ENCODE results near the gene SGK2. TPM values are rescaled to one million over a fixed set of nuclear protein-coding genes. Genes with fewer than 3 reads are reported as not detected.
"Not testable (repeated sequence)": the region's sequence is repeated elsewhere in the genome, so short reads cannot be mapped to it uniquely, and the experiment has no call there.

The SGK2 gene
- total and polyA plus RNA-seq, 2 donors (not counting 1 experiment from before 2014, with no cell fraction given): 1.5 to 1.7 TPM

DNA sequence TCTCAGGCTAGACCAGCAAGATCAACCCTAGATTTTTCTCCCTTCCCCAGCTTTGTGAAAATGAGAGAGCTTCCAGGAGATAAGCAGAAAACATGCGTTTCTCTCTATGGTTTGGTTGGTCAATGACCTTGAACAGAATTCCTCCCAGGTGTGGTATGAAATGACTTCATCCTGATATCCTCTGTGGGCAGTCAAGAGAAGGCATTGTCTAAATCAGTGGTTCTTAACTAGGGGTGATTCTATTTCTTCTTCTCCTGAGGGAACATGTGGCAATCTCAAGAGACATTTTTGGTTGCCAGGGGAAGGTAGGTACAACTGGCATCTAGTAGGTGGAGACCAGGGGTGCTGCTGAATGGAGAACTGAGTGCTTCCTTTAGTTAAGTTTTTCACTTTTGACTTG lies 44.3 kb downstream of the SGK2 start:
- ATAC-seq (ENCODE audit: low read depth): no peak
- no peaks in the 10 kb centered on the region for H3K79me2 ChIP-seq (ENCODE audit: control insufficient read depth, insufficient read depth, low read length)
- H3K9ac ChIP-seq (ENCODE audit: low read length): no peak overlapping the region
- H3K9me3 Mint-ChIP-seq (ENCODE audit: insufficient read depth): no peaks in the 10 kb centered on the region
- no peak overlapping the region for H3K4me3 ChIP-seq (ENCODE audit: control extremely low read depth in 1 of 5, extremely low read depth in 1 of 5, insufficient read depth in 1 of 5, low read depth in 2 of 5, low read length in 4 of 5)
- H3K4me1 Mint-ChIP-seq: no peaks in the 10 kb centered on the region
- no peaks in the 10 kb centered on the region for H3K9me3 ChIP-seq (ENCODE audit: control extremely low read depth in 1 of 3, control insufficient read depth in 2 of 3, insufficient read depth in 1 of 3, low read length in 2 of 3)
- no peak for TF ChIP-seq CTCF (IDR thresholded peaks at IDR 0.05)
- no peak for TF ChIP-seq EZH2 (IDR thresholded peaks at IDR 0.05; ENCODE audit: borderline replicate concordance, insufficient read depth, low read depth, low read length, poor library complexity, severe bottlenecking)
- WGBS (ENCODE audit: insufficient coverage): no CpG with 5 or more reads among the region's 1 CpG
- H3K27ac ChIP-seq (ENCODE audit: low read length in 2 of 2): no peak overlapping the region
- no peaks in the 10 kb centered on the region for H3K27me3 ChIP-seq (replicated peaks in 1 of 4; ENCODE audit: control extremely low read depth in 1 of 4, control insufficient read depth in 3 of 4, insufficient read depth in 4 of 4, low read length in 3 of 4)
- H3K4me1 ChIP-seq (ENCODE audit: control insufficient read depth in 2 of 2, insufficient read depth in 2 of 2, low read length in 2 of 2): no peaks in the 10 kb centered on the region
- no peaks in the 10 kb centered on the region for H3K27me3 Mint-ChIP-seq
- DNase-seq: no peak
- ChIA-PET POLR2A (no interaction called here), CTCF (no interaction called here)
- peaks cover 13 to 22% of the 10 kb centered on the region in 2 experiments for H3K36me3 ChIP-seq (replicated peaks in 1 of 2; ENCODE audit: control extremely low read depth in 1 of 2, control insufficient read depth in 1 of 2, extremely low read depth in 1 of 2, insufficient read depth in 2 of 2, low read length in 1 of 2)
- H4K20me1 ChIP-seq (ENCODE audit: control insufficient read depth, insufficient read depth, low read length, poor library complexity, severe bottlenecking): no peaks in the 10 kb centered on the region
- H3K4me2 ChIP-seq (replicated peaks; ENCODE audit: low read depth, low read length, poor library complexity, severe bottlenecking): no peak overlapping the region
- no peak overlapping the region for H3K27ac Mint-ChIP-seq
- intact Hi-C loops (cut with micrococcal nuclease): no loop called here
- no peak overlapping the region for H2AFZ ChIP-seq (ENCODE audit: insufficient read depth, low read depth, low read length, poor library complexity, severe bottlenecking)
- H3K4me3 Mint-ChIP-seq: no peak overlapping the region

- H3K9me3 ChIP-seq (ENCODE audit: control extremely low read depth in 1 of 3, control insufficient read depth in 2 of 3, insufficient read depth in 1 of 3, low read length in 2 of 3): no peaks in the 10 kb centered on the region
- Mint-ChIP-seq H3K4me3 (no peak overlapping the region), H3K9me3 (ENCODE audit: insufficient read depth) (no peaks in the 10 kb centered on the region), H3K27ac (no peak overlapping the region), H3K27me3 (no peaks in the 10 kb centered on the region), H3K4me1 (no peaks in the 10 kb centered on the region)
- no peak overlapping the region for H2AFZ ChIP-seq (ENCODE audit: insufficient read depth, low read depth, low read length, poor library complexity, severe bottlenecking)
- TF ChIP-seq CTCF (IDR thresholded peaks at IDR 0.05): no peak
- no peak for TF ChIP-seq EZH2 (IDR thresholded peaks at IDR 0.05; ENCODE audit: borderline replicate concordance, insufficient read depth, low read depth, low read length, poor library complexity, severe bottlenecking)
- H3K36me3 ChIP-seq (replicated peaks in 1 of 2; ENCODE audit: control extremely low read depth in 1 of 2, control insufficient read depth in 1 of 2, extremely low read depth in 1 of 2, insufficient read depth in 2 of 2, low read length in 1 of 2): peaks cover 7 to 15% of the 10 kb centered on the region in 2 experiments
- DNase-seq (no peak), ATAC-seq (ENCODE audit: low read depth) (no peak)
- ChIA-PET CTCF (no interaction called here), POLR2A (interaction anchor here (0.6 kb wide), 1 partner anchor 600 kb away, joined by 5 read pairs; no protein-coding TSS in a partner anchor)
- no peak overlapping the region for H3K4me3 ChIP-seq (ENCODE audit: control extremely low read depth in 1 of 5, extremely low read depth in 1 of 5, insufficient read depth in 1 of 5, low read depth in 2 of 5, low read length in 4 of 5)
- no peak overlapping the region for H3K27ac ChIP-seq (ENCODE audit: low read length in 2 of 2)
- no peaks in the 10 kb centered on the region for H4K20me1 ChIP-seq (ENCODE audit: control insufficient read depth, insufficient read depth, low read length, poor library complexity, severe bottlenecking)
- no peak overlapping the region for H3K4me2 ChIP-seq (replicated peaks; ENCODE audit: low read depth, low read length, poor library complexity, severe bottlenecking)
- no peaks in the 10 kb centered on the region for H3K79me2 ChIP-seq (ENCODE audit: control insufficient read depth, insufficient read depth, low read length)
- 96% methylated on average over 8 of the region's 9 CpGs for WGBS (ENCODE audit: insufficient coverage)
- H3K27me3 ChIP-seq (replicated peaks in 1 of 4; ENCODE audit: control extremely low read depth in 1 of 4, control insufficient read depth in 3 of 4, insufficient read depth in 4 of 4, low read length in 3 of 4): no peaks in the 10 kb centered on the region
- no peaks in the 10 kb centered on the region for H3K4me1 ChIP-seq (ENCODE audit: control insufficient read depth in 2 of 2, insufficient read depth in 2 of 2, low read length in 2 of 2)
- intact Hi-C loops (cut with micrococcal nuclease): no loop called here
- H3K9ac ChIP-seq (ENCODE audit: low read length): no peak overlapping the region
These were observed 46.9 kb downstream of the SGK2 start for GRCh38 chr20:43605715-43606114.

DNA sequence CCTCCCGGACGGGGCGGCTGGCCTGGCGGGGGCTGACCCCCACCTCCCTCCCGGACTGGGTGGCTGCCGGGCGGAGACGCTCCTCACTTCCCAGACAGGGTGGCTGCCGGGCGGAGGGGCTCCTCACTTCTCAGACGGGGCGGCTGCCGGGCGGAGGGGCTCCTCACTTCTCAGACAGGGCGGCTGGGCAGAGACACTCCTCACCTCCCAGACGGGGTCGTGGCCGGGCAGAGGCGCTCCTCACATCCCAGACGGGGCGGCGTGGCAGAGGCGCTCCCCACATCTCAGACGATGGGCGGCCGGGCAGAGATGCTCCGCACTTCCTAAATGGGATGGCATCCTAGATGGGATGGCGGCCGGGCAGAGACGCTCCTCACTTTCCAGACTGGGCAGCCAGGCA lies 48.5 kb downstream of the SGK2 start:
- POLR2A ChIA-PET: not testable (repeated sequence)
- 98% methylated on average over 17 of the region's 30 CpGs for WGBS (ENCODE audit: insufficient coverage)

More for the DNA sequence above, 48.5 kb downstream of the SGK2 start:
- H3K27ac Mint-ChIP-seq; H3K9me3 ChIP-seq (ENCODE audit: control extremely low read depth in 1 of 3, control insufficient read depth in 2 of 3, insufficient read depth in 1 of 3, low read length in 2 of 3); H3K79me2 ChIP-seq (ENCODE audit: control insufficient read depth, insufficient read depth, low read length); H3K4me1 Mint-ChIP-seq; H3K4me3 ChIP-seq (ENCODE audit: control extremely low read depth in 1 of 5, extremely low read depth in 1 of 5, insufficient read depth in 1 of 5, low read depth in 2 of 5, low read length in 4 of 5); H2AFZ ChIP-seq (ENCODE audit: insufficient read depth, low read depth, low read length, poor library complexity, severe bottlenecking); CTCF ChIA-PET; H3K4me2 ChIP-seq (replicated peaks; ENCODE audit: low read depth, low read length, poor library complexity, severe bottlenecking); H3K4me1 ChIP-seq (ENCODE audit: control insufficient read depth in 2 of 2, insufficient read depth in 2 of 2, low read length in 2 of 2); H3K27ac ChIP-seq (ENCODE audit: low read length in 2 of 2); H3K9ac ChIP-seq (ENCODE audit: low read length); intact Hi-C loops (cut with micrococcal nuclease); H3K4me3 Mint-ChIP-seq; DNase-seq; H3K27me3 Mint-ChIP-seq; H3K9me3 Mint-ChIP-seq (ENCODE audit: insufficient read depth); H4K20me1 ChIP-seq (ENCODE audit: control insufficient read depth, insufficient read depth, low read length, poor library complexity, severe bottlenecking); H3K27me3 ChIP-seq (replicated peaks in 1 of 4; ENCODE audit: control extremely low read depth in 1 of 4, control insufficient read depth in 3 of 4, insufficient read depth in 4 of 4, low read length in 3 of 4); ATAC-seq (ENCODE audit: low read depth): not testable (repeated sequence)
- H3K36me3 ChIP-seq (replicated peaks in 1 of 2; ENCODE audit: control extremely low read depth in 1 of 2, control insufficient read depth in 1 of 2, extremely low read depth in 1 of 2, insufficient read depth in 2 of 2, low read length in 1 of 2): peaks cover 2 to 15% of the 10 kb centered on the region in 2 experiments
